ENCODE data around the gene E2F7.

DNA sequence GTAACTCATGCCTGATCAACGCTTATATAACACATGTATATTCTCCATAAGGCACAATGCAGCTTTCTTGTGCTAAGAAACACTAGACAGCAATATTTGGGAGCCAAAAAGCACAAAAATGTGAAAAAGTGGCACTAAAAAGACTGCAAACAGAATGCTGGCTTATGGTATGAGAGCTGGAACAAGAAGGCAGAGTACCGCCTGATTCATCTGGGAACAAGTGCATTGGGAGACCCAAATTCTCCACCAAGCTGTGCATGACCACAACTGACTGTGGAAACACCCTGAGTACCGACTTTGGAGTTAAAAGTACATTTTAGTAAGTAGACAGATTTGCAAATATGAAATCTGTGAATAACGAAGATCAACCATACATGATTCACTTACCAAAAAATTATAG, 25.1 kb downstream of the E2F7 start:
- TF ChIP-seq, protein P1, sequence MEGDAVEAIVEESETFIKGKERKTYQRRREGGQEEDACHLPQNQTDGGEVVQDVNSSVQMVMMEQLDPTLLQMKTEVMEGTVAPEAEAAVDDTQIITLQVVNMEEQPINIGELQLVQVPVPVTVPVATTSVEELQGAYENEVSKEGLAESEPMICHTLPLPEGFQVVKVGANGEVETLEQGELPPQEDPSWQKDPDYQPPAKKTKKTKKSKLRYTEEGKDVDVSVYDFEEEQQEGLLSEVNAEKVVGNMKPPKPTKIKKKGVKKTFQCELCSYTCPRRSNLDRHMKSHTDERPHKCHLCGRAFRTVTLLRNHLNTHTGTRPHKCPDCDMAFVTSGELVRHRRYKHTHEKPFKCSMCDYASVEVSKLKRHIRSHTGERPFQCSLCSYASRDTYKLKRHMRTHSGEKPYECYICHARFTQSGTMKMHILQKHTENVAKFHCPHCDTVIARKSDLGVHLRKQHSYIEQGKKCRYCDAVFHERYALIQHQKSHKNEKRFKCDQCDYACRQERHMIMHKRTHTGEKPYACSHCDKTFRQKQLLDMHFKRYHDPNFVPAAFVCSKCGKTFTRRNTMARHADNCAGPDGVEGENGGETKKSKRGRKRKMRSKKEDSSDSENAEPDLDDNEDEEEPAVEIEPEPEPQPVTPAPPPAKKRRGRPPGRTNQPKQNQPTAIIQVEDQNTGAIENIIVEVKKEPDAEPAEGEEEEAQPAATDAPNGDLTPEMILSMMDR (IDR thresholded peaks at IDR 0.05) = no peak
- TF ChIP-seq POLR2AphosphoS5 (IDR thresholded peaks at IDR 0.05) = no peak
